LNCaP clone FGC (cell line): ENCODE data around the gene LOXL1.

Source experiments
- DNase-seq: peaks from one replicate; pipeline ENCODE4 v3.0.0-alpha.2; 2011; ENCODE audit warnings: low read depth
- H3K4me3 ChIP-seq: 2 replicates; pipeline ENCODE4 v1.5.1; 2011; ENCODE audit warnings: mild to moderate bottlenecking, low read depth, low read length, control low read depth
- CTCF ChIP-seq: IDR thresholded peaks from 2 replicates; pipeline ENCODE4 v1.5.1; 2012; ENCODE audit warnings: mild to moderate bottlenecking; ENCODE audit not compliant: control insufficient read depth, insufficient read depth; ENCODE audit errors: extremely low read depth

LOXL1 gene

GRCh38 chr15:73982222-73982962, 56.1 kb downstream of the LOXL1 start:
- no peak for TF ChIP-seq CTCF
- no peak for DNase-seq
- H3K4me3 ChIP-seq: no peak overlapping the region

GRCh38 chr15:73983211-73983727, 57.0 kb downstream of the LOXL1 start:
- no peak for DNase-seq
- no peak overlapping the region for H3K4me3 ChIP-seq
- no peak for TF ChIP-seq CTCF

- no peak for TF ChIP-seq CTCF
- H3K4me3 ChIP-seq: no peak overlapping the region
- DNase-seq: no peak
Observed at GRCh38 chr15:73983773-73984172, 57.5 kb downstream of the LOXL1 start.

- DNase-seq: no peak
- no peak overlapping the region for H3K4me3 ChIP-seq
- no peak for TF ChIP-seq CTCF
Observed at GRCh38 chr15:73984208-73984979, 58.1 kb downstream of the LOXL1 start.

GRCh38 chr15:73985101-73985873, 59.0 kb downstream of the LOXL1 start:
- no peak for DNase-seq
- no peak overlapping the region for H3K4me3 ChIP-seq
- TF ChIP-seq CTCF: no peak

GRCh38 chr15:73986055-73986775, 60.0 kb downstream of the LOXL1 start:
- no peak overlapping the region for H3K4me3 ChIP-seq
- no peak for DNase-seq
- TF ChIP-seq CTCF: no peak
